ENCODE results near the gene SPSB4.
A peak's percentile ranks its signal among the peaks of the same experiment; 100 is the strongest.

The SPSB4 gene

DNA sequence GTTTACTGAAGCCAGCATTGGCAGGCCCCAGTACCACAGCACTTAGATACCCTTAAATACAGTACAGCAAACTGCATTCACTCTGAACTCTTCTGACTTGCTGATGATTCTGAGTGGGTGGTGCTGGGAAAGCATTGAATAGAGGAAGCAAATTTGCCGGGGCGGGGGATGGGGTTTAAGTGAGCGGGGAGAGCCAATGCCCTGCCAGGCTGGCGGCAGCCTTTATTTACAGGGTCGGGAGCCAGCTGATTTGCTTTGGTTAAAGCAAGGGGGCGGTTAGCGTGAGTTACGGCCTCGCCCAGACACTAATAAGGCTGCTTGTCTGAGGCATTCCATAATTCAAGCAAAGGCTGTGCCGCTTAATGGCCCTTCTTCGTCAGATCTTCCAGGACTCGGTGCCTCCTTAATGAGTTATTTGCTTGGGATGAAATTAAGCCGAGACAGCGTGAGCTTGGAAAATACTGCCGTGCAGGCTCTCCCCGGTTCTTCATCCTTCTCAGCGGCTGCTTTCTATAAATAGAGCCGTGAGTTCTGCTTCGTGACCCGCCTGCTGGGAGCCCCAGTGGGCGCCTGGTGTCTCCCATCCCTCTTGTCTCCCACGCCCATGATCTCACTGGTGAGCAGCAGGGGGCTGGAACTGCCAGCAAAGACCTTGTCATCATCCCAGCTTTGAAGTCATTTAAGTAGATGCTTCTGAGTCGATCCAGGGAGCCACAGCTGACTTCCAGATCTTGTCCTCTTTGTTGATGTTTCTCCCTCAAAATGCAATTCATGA lies 25.8 kb downstream of the SPSB4 start:
- peak; percentile 45 to 67 for DNase-seq

DNA sequence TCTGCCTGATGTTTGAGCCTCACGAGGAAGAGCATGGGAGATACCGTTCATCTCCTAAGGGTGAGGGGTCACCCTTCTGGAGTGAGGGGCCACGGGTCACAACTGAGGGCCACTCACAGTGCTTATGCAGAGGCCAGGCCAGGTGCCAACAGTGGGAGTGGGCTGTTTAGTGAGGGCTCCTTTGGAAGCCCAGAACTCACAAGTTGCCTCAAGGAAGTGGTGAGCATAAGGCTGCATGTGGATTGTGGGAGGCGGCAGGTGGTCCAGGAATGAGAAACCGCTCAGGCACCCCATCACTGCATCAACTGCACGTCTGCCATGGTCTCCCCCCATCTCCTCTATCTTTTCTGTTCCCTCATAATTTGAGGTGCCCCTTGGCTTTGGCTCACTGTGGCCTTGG lies 26.5 kb downstream of the SPSB4 start:
- no peak for DNase-seq

GRCh38 chr3:141078200-141078599 lies 27.1 kb downstream of the SPSB4 start:
- DNase-seq = no peak

DNA sequence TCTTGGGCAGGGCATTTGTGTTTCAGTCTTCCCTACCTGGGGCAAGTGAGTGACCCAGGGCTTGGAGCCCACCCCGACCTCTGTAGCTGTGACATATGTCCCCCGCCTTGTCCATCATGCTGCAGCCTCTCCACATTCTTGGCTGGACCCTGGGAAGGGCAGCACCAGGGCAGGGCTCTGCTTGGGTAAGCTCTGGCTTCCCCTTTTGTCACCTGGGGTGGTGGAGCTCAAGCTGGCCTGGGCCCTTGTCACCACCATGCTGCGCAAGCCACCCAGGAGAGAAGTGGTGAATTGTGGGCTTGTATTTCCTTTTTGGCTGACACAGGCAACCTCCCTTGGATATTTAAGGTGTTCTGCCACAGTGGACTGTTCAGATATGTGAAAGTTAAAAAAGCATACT lies 29.3 kb downstream of the SPSB4 start:
- DNase-seq = no peak

GRCh38 chr3:141081141-141081795 lies 30.1 kb downstream of the SPSB4 start:
- no peak for DNase-seq

DNA sequence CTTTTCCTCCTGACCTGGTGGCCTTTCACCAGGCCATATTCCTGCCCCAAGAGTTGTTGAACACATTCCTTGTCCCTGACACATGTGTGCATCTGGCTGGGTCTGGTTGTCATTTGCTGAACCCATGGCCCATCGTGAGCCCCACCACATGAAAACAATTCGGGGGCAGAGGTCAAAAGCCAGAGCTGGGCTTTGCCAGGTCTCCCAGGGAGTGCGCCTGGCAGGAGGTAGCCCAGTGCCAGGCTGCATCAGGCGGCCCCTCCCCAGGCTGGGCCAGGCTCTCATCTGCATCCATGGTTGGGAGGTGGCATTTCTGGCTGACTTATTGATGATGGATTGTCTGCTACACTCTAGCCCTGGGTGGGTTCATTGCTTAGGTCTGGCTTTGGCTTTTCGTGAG lies 30.9 kb downstream of the SPSB4 start:
- DNase-seq = no peak

- DNase-seq = no peak
Measured at GRCh38 chr3:141083226-141083625, 32.1 kb downstream of the SPSB4 start.

GRCh38 chr3:141083836-141084649 lies 32.9 kb downstream of the SPSB4 start:
- DNase-seq = no peak

DNA sequence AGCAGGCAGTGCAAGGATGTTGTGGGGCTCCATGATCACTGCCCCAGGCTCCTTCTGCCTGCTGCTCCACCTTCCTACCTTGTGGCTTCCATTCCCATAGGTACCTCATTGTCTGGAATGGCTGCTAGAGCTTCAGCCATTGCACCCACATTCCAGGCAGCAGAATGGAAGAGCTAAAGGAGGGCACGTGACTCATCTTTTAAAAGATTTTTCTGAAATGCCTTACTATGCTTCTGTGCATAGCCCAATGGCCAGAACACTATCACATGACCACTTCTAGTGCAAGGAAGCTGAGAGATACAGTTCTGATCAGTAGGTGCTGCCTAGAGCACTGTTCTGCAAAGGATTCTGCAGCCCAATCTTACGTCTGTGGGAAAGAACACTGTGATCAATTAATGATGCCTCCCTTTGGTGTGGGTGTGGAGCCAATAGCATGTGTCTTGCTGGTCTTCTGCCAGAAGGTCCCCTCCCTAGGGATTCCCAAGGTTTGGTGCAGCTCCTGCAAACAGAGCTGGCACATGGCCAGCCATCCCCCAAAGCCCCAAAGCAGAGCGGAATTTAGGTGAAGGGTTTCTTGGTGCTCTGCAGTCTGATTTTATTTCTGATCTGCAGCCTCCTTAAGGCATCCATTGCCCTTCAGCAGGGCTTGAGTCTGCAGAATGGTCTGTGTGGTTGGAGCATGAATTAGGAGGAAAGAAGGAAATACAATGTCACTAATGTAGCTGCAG lies 34.4 kb downstream of the SPSB4 start:
- DNase-seq = no peak

DNA sequence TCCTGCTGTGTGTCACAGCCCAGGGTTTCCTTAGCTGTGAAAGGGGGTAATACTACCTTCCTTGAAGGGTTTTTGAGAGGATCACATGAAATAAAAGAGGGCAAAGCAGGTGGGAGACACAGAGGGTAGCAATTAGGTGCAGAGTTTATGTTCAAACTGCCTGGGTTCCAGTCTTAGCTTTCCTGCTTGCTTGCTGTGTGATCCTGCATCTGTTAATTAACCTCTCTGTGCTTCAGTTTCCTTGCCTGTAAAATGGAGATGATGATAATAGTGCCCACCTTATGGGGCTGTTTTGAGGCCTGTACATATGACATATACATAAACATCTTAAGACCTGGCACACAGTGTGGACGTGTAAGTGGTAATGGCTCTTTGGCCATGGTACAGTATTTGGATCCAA lies 35.0 kb downstream of the SPSB4 start:
- no peak for DNase-seq

DNA sequence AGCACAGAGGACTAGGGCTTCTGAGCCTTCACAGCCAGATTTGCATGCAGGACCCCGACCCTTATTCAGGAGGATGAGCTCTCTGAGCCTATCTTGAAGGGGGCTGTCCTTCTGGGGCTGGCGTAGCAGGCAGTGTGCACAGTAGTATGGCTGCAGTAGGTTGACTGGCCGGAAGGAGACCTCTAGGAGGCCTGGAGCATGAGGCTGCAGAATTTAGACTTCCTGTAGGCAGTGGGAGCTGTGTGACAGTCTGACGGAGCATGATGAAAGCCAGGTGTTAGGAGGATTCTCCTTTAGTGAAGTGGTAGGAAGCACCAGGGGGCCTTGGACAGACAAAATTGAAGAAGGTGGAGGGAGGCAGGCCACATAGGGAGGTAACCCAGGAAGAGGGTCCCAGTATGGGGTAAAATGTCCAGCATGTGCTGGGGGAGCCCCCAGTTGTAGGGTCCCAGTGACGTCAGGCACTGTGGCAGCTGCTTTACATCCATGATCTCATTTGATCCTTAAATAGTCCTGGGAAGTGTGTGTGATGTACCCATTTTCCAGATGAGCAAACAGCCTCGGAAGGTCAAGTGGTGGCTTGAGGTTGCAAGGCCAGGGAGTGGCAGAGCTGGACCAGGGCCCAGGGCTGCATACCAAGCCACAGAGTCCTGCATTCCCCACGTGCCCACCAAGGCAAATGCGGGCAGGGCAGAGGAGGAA lies 36.1 kb downstream of the SPSB4 start:
- DNase-seq = no peak

- no peak for DNase-seq
Measured at GRCh38 chr3:141087778-141088130, 36.6 kb downstream of the SPSB4 start.

- DNase-seq = no peak
Measured at GRCh38 chr3:141089339-141090152, 38.4 kb downstream of the SPSB4 start.

DNA sequence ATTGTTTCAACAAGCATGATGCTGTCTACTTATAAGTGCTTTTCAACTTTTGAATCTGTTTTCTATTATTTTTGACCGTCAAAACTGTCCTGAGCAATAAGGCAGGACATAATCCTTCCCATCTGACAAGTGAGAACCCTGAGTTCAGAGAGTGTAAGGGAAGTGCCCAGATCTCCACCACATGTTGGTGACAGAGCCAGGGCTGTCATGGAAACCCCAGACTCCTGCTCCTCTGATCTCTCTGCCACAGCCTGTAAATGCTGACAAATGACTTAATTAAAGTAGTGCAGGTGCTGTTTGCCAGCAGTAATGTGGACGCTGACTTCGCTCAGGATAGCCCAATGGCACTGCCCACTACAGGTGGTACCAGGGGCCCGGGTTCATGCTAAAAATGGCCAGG lies 40.3 kb downstream of the SPSB4 start:
- DNase-seq = peak; percentile 49 to 67

- no peak for DNase-seq
Measured at GRCh38 chr3:141092663-141093062, 41.5 kb downstream of the SPSB4 start.

- no peak for DNase-seq
Measured at GRCh38 chr3:141093397-141093796, 42.2 kb downstream of the SPSB4 start.

GRCh38 chr3:141093971-141094684 lies 43.0 kb downstream of the SPSB4 start:
- DNase-seq = peak in 1 of 2 experiments; percentile 70

- DNase-seq = peak; percentile 87 to 94
Measured at GRCh38 chr3:141094790-141095545, 43.8 kb downstream of the SPSB4 start.

DNA sequence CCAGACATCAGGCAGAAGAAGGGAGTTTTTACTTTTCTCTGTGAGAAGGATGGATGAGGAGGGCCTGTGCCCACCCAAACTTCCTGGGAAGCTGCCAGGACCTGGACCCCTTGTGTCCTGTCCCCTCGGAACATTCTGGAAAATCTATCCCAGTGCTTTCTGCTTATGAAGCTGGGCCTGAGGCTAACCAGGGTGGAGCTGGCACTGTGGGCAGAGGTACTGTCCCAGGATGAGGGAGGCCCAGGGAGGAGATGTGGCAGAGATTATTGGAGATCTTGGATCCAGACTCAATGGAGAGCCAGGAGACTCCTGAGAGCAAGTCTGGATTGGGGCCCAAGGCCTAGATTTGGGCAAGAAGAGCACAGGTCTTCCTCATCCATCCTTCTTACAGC lies 44.4 kb downstream of the SPSB4 start:
- DNase-seq = no peak

DNA sequence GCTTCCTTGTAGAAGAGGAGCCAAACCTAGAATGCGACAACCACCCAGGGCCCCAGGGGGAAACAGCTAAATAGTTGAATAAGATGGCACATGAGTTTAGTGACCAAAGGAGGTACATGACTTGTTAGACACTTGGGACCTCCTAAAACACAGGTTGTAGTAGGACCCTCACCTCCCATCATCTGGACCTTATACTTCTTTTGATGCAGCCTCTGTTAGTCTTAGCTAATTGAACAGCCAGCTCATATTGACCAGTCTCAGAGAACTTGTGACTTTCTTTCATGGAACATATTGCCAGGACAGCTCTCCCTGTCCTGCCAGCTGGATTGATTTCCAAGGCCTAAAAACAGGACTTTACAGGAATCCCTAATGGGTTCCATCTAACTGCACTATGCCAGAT lies 45.0 kb downstream of the SPSB4 start:
- no peak for DNase-seq
